NCI-H446 treated with DMSO at 0.1 percent for 48 hours (cell line): ENCODE measurements around the gene CEACAM8.
"Not testable (repeated sequence)": the region's sequence is repeated elsewhere in the genome, so short reads cannot be mapped to it uniquely, and the experiment has no call there.

Source experiments
- DNase-seq: peaks from one replicate; lab custom pipeline; 2025; lab: John Stamatoyannopoulos, UW

CEACAM8 gene

DNA sequence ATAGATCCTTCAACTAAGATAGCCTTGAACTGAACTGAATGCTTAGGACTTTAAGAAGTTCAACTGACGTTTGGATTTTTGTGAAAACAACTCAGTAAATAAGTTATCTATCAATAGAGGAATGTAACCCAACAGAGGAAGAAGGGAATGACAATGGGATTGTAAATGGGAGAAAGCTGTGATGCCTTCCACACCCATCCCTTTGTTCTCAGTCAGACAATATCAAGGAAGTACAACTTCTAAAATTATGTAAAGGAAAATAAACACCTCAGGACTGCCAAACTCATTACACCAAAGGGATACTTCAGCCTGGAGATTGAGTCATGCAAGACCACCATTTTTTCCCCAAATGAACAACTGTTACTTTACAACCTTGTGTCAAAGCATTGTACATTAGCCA lies 21.1 kb downstream of the CEACAM8 start:
- DNase-seq: no peak

DNA sequence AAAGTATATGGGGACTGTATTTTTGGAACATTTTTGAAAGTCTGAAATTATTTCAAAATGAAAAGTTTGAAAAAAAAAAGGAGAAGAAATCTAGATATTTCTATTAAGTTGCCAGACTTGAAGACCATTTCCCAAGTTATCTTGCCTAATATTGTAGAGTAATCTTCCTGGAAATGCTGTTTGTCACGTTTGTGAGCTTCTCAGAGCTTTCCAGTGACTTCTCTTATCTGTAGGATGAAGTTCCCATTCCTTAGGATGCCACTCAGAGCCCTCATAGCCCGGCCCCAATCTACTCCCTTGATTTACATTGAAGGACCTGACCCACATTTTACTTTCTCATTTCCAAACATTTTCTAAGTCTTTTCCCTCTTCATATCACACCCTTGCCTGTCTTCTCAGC lies 23.6 kb downstream of the CEACAM8 start:
- no peak for DNase-seq

DNA sequence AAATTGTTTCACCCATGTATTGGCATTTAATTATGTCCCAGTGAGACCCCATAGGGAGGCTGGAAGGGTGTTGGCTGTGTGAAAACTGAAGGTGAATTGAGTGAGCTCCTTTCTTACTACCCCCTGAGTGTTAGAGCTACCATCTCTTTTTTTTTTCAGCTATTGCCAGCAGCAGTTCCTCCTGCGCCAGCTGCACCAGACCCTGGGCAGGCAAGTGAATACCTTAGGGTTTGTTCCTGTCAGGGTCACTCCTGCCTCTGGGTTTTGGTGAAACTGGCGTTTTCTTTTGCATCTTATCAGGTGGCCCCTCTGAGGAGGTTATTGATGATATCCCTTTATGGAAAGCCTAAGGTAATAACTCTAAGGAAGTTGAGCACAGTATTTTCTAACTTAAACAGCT lies 25.5 kb downstream of the CEACAM8 start:
- no peak for DNase-seq

DNA sequence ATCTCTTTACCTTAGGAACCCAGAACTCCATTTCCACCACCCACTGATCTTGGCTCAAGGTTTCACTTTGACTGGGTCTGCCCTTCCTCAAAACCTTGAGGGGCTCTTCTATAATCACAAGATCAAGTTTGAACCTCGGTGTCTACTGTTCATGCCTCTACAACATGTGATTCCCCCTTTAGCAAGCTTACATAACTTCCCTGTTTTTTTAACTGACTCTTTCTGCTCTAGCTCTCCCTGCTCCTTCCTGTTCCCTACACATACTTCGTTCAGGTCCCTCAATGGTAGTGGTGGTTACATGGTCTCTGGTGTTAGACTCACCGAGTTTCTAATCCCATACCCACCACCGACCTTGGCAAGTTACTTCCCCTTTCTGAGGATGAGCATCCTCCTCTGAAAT lies 26.7 kb downstream of the CEACAM8 start:
- no peak for DNase-seq

DNA sequence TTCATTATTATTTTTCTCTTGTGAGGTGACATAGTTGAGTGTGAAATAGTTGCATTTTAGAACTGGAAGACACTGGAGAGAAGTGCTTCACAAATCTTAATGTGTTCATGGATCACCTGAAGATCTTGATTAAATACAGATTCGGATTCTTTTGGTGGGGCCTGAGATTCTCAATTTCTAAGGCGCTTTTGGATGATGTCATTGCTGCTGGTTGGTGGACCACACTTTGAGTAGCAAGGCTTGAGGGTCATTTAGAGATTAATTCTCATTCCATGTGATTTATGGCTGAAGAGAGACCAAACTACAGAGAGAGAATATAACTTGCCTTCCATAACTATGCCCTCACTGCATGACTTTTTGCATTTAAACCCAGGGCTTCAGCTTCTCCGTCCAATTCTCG lies 27.2 kb downstream of the CEACAM8 start:
- no peak for DNase-seq

DNA sequence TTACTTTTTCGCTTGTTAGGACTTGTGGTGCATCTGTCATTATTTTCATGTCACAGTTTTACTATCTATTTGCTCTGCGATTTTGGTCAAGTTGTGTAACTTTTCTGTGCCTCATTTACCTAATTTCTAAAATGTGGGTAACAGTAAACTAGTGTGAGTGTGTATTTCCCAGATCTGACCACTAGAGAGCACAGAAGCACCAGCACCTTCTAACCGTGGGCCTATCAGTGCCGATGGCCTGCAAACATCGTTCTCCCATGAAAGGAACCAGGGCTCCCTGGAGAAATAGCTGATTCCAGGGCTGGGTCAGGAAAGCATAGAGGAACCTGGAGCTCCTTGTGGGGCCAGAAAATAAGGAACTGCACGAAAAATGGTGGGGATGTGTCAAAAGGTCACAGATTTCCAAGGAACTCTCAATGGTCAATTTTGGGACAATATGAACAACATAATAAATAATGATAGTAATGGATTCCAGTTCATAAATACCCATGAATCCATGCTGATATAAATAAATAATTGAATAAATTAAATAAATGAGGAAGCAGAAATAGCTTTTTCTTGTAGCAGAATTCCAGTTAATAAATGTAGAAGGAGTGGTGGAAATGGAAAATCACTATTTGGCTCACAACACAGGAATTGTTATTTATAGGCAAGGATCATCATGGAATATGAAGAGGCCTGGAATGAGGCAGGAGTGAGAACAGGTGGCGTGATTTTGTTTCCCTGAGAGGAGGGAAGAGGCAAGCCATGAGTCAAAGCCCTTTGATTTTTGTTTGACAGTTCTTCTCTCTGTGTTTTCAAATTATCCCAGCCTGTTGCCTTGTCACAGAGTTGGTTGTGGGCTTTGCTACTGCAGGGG lies 31.1 kb downstream of the CEACAM8 start:
- DNase-seq: no peak

DNA sequence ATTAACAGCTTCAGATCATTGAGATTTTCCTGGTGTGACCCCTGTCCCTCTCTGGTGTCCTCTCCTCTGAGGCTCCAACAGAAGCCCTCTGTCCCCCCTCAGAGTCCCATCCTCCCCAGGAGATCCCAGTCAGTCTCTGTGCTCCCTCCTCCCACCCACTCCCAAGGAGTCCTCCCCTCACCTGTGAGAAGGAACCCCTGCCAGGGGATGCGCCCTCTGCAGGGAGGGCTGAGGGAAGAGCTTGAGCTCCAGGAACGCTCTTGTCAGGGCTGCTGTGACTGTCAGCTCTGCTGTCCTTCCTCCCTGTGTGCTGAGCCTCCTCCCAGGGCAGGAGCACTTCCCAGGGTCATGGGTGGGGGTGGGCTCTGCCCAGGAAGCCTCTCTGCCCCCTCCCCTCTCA lies 33.2 kb downstream of the CEACAM8 start:
- DNase-seq: no peak

DNA sequence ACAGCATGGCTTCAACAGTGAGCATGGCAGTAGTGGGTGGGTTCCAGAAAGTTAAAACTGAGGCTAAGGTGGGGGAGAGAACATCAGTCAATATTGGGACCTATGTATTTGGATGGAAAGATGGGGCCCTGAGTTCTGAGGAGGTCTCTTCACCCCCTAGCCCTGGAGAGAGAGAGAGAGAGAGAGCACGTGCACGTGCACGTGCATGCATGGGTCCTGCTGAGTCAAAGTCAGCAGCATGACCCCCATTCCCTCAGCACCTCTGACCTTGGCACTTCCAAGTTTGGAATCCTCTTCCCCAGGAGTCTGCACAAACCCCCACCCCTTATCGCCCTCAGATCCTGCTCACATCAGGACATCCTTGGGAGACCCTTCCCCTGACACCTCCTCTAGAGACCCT lies 34.0 kb downstream of the CEACAM8 start:
- no peak for DNase-seq

DNA sequence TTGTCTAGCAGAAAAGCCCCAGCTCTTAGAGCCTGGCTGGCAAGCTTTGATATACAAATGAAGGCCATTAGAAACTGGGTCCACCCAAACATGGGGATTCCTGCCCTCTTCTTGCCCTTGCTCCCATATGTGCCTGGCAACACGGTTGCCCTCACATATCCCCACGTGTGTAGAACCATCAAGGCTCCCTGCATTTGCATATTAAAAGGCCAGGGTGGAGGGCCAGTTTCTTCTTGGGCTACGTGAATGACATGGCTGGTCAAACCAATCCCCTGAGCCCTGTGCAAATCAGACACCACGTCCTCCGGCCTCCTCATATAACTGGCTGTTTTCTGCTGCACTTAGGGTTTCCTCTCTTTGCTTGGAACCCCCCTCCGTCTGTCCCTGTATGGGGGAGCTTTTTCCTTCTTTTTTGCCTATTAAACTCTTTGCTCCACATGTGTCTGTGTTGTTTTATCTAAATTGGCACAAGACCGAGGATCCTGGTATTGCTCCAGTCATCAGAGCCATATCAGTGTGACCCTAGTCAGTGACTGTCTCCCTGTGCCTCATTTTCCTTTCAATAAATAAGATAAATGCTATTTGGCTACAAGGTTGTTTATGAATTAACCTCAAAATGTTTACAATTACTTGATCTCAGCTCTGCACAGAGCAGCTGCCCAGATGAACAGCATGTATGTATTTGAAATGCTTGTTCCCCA lies 36.1 kb downstream of the CEACAM8 start:
- no peak for DNase-seq

DNA sequence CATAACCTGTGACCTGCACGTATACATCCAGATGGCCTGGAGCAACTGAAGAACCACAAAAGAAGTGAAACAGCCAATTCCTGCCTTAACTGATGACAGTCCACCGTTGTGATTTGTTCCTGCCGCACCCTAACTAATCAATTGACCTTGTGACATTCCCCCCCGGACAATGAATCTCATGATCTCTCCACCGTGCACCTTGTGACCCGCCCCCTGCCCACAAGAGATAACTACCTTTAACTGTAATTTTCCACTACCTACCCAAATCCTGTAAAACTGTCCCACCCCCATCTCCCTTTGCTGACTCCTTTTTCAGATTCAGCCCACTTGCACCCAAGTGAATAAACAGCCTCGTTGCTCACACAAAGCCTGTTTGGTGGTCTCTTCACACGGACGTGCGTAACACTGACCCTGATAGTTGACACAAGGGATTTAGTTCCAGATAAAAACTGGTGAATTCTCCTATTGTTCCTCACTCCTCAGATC lies 37.3 kb downstream of the CEACAM8 start:
- DNase-seq: not testable (repeated sequence)

DNA sequence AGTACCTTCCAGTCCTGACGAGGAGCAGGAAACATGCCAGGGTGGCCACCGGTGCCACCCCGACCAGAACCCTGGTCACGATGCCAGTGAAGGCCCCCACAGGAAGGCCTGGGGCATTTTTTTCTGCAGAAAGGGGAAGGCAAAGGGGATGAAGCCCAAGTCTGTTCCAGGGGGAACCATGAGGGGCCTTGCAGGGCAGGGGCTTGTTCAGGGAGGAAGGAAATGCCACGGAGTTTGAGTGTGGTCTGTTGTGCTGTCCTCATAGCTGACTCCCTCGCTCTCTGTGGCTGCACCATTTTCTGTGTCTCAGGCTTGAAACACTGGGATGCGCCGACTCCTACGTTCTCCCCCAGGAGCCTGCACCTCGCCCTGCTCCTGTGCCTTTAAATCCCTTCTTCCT lies 38.9 kb downstream of the CEACAM8 start:
- no peak for DNase-seq

DNA sequence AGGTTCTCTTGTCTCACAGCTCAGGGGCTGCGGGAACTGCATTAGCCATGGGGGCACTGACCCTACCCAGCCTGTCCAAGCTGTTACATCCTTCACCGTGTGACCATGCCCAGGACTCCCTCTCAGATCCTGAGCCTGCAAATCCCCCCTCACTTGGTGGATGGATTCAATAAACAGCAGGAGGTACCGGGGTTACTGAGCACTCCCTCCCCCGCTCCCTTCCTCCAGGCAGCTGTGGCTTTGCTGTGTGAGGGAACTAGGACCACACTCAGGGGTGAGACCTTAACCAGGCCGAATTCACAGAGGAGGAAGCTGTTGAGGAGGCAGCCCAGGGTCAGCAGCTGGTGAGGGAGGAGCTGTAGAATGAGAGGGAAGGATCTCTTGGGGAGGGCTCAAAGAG lies 39.4 kb downstream of the CEACAM8 start:
- no peak for DNase-seq

DNA sequence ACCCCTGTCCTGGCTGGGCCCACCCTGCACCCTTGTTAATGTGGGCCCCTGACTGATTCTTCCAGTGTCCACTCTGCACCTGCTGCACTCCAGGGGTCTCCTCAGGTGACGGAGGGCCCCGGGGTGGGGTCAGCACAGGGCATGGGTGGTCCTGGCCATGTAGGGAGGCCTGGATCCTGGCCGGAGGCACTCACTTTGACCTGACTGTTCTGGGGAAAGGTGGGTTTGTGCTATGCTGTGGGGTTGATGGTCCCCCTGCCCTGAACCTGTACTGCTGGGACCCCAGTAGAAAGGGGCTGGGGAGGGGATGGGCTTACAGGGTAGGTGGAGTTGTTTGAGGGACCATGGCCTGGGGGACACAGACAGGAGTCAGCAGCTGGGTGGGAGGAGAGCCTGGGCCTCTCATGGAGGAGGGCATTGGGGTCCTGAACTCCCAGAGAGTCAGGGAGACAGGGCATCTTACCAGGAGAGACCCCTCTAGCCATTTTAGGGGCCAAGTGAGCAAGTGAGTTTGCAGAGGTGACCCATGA lies 40.6 kb downstream of the CEACAM8 start:
- DNase-seq: no peak

DNA sequence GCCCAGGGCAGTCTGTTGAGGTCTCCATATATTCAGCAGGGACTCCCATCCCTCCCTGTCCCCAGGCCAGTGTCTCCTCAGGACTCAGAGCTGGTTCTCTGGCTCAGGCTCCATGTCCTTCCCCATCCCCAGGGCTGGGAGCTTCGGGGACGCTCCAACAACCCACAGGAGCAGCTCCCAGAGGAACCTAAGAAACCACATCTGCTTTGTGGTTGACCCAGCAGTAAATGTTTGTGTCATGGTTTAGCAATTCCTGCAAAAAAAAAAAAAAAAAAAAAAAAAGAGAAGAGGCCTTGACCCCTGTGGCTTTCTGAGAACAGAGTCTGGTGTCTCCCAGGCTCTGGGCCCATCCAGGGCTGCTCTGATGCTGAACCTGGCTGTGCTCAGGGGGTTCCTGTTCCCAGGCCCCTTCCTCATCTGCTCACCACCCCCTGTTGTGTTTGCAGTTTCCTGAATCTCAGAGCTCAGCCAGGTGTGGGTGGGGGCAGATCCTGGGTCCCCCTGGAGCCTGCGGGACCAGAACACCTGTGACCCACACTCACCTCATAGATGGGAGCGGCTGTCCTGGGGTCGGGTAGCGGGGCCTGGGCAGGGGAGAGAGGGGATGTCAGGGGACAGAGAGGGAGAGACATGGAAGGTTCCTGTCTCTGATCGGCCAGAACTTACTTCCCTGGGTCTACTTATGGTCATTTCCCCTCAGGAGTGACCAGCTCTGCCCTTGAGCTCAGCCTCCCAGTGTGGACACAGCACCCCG lies 41.3 kb downstream of the CEACAM8 start:
- no peak for DNase-seq

DNA sequence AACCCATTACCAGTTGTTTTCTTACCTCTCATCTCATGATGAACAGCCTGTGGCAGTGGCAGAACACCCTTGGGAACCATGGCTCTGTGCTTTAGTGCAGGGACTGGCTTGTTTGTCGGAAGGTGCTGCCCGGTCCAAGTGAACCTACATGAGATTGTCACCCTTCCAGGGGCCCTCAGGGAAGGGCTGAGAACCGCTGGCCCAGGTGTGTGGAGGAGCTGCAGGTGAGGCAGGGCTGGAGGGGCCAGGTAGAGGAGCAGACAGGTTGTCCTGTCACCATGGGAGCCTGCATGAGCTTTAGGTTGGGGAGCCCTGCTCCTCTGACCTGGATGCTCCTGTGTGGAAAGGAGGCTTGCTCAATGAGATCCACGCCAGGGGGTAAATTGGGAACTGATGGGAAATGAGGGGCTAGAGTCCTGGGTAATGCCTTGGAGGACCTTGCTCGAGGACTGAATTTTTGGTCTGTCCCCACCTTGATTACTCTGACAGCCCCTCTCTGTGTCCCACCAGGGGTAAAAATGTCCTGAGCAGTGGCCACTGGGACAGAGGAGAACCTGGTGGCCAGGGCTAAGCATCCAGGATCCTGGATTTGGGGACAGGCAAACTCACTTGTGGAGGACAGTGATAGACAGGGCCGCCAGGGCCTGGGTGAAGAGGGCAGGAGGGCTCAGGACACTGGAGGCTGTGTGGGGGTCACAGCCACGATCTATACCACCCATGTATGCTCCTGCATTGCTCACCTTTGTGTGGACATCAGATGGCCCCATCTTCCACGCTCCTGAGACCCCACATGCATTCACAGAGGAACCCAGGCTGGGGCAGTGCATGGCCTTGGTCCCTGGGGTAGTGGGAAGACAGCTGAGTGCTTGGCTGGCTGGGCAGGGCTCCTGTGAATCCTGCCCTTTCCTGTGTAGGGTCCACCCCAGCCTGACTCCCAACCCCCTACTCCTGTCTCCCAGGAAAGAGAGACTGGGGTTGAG lies 42.3 kb downstream of the CEACAM8 start:
- DNase-seq: no peak

DNA sequence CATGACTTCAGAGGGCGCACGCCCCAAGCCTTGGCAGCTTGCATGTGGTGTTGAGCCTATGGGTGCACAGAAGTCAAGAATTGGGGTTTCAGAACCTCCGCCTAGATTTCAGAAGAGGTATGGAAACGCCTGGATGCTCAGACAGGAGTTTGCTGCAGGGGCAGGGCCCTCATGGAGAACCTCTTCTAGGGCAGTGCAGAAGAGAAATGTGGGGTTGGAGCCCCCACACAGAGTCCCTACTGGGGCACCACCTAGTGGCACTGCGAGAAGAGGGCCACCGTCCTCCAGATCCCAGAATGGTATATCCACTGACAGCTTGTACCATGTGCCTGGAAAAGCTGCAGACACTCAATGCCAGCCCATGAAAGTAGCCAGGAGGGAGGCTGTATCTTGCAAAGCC lies 44.2 kb downstream of the CEACAM8 start:
- not testable (repeated sequence) for DNase-seq

DNA sequence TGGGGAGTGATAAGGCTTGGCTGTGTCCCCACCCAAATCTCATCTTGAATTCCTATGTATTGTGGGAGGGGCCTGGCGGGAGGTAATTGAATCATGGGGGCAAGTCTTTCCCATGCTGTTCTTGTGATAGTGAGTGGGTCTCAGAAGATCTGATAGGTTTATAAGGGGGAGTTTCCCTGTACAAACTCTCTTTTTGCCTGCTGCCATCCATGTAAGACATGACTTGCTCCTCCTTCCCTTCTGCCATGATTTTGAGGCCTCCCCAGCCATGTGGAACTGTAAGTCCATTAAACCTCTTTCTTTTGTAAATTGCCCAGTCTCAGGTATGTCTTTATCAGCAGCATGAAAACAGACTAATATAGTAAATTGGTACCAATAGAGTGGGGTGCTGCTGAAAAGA lies 45.7 kb downstream of the CEACAM8 start:
- not testable (repeated sequence) for DNase-seq

DNA sequence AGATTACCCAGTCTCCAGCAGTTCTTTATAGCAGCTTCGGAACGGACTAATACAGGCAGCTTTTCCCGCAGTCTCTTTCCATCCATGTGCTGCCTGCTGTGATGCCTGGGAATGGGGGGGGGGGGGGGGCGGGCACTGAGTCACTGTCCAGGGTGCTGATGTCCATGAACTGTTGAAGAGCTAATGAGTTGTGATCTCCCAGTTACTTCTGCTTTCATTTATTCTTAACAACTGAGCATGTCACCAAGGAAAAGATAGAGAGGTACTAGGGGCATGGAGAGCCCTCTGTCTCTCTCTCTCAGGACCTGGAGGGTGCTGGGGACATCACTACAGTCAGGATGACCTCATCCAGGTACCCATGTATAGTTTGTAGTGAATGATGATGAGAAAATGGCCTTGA lies 46.2 kb downstream of the CEACAM8 start:
- DNase-seq: no peak

DNA sequence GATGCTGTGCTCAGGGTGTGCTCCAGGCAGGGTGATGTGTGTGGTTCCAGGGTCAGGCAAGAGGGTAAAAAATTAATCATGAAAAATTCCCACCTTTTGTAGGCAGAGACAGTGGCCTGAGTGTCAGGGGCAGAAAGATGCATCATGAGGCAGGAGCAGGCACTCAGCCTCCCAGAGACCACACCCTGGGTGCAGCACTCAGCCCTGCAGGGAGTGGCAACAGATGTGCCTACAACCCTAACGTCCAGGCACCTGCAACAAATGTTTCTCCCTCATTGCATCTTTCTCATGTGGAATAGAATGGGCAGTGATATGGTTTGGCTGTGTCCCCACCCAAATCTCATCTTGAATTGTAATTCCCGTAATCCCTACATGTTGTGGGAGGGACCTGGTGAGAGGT lies 46.8 kb downstream of the CEACAM8 start:
- DNase-seq: no peak

DNA sequence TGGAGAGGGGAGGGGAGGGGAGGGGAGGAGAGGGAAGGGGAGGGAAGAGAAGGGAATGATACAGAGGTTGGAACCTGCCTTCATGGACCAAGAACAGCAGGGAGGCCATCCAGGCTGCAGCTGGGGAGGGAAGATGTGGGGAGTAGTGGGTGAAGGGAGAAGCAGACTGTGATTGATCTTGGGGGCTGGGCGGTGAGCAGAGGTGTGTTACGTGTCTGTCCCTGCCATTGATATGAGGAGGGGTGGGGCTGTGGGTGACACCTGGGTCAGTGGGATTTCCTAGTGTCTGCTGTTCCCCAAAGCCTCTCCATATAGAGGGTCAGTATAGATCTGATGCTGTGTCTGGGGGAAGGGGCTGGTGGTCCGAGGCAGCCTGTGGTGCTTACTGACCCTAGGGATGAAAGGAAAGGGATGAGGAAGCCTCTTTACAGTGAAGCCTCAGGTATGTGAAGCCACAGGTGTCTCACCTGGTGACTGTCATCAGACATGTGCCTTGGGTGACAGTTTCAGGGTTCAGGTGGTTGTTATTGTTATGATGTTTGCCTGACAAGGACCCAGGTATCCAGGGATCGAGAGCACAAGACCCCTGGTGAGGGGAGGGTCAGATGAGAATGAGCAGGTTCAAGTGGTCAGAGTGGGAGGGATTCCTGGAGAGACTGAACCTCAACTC lies 47.8 kb downstream of the CEACAM8 start:
- DNase-seq: no peak

DNA sequence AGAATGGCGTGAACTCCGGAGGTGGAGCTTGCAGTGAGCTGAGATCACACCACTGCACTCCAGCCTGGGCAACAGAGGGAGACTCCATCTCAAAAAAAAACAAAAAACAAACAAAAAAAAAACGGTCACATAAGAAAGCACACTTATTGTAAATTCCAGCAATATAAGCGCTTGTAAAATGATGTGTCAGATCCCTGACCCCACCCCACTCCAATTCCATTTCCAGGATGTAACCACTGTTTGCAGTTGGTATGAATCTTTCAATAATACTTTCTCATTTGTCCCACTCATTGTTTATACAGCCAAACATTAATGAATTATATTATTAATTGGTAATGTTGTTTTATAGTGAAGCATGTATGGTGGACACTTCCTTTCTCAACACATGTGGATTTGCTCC lies 50.6 kb downstream of the CEACAM8 start:
- DNase-seq: no peak
